Activated gamma-delta T cell treated with Interleukin-2 at 50 U/mL for 16 hours (primary cell): ENCODE results near the gene AK8.

Experiments used
- DNase-seq: peaks from one replicate; pipeline ENCODE4 v3.0.0-alpha.2; 2020

Gene AK8

DNA sequence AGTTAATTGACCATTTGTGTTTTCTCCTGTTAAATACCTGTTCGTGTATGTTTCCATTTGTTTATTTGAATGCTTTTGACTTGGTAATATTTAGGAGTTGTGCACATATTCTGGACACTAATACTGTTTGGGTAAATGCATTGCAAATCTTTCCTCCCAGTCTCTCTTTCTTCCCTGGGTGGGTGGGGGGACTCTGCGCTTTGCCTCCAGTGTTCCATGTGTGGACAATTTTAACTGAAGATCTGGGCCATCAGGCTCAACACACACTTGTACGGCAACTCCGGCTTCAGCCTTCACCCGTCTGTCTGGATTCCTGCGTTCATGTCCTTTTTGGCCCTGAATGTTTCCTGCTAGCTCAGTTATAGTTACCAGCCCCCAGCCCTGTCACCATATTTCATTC is 167.8 kb downstream of the AK8 start:
- no peak for DNase-seq

DNA sequence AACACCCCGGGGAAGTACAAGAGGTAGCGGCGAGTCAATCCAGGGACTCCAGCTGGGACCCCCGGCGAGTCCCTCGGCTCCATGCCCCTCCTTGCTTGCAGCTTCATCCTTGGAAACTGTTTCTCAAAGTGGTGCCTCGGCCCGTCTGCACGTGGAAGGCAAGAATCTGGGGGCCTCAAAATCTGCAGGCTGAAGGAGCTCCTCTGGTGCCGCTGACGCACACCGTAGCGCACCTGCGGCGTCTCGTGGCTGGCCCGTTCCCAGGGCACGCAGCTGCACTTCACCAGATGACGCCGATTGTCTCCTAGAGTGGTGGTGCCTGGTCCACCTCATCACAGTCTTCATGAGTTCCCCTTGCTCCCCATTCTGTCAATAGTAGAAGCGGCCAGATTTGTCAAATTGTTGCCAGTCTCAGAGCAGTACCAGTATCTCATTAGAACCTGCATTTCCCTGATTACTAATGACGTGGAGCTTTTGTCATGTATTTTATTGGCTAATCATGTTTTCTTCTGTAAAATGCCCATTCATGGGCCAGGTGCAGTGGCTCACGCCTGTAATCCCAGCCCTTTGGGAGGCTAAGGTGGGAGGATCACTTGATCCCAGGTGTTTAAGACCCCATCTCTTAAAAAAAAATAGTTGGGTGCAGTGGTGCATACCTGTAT is 169.2 kb downstream of the AK8 start:
- DNase-seq = no peak

DNA sequence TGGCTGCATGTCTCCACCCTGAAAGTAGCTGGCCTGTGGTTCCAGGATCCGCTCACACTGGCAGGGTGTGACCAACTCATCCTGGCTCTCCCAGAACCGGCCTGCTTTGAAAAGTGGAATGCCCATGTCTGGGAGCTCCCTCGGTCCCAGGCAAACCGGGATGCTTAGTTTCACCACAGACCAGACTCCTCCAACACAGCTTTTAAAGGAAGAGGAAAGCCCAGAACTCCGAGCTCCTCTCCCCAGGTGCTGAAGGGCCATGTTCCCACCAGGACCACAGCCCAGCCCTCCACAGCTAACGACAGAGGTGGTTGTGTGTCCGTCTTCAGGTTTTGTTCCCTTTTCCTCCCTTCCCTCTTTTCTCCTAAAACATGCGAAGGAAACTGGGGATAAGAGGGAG is 169.8 kb downstream of the AK8 start:
- no peak for DNase-seq

DNA sequence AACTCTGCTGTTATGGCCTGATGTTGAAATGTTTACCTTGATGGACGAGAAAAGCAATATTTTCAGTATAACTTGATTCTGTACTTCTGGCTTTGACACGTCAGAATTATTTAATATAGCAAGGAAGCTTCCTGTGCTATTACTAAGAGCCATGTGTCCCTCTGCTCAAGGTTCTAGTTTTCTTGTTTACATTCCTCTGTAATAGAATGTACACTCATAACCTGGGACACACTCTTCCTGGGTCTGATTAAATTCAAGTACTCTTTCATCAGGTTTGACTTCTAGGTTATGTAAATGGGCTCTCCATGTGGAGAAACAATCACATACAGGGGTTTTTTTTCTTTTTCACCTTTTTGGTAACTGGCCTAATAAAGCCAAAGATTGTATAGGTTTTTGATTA is 174.7 kb downstream of the AK8 start:
- DNase-seq = no peak

DNA sequence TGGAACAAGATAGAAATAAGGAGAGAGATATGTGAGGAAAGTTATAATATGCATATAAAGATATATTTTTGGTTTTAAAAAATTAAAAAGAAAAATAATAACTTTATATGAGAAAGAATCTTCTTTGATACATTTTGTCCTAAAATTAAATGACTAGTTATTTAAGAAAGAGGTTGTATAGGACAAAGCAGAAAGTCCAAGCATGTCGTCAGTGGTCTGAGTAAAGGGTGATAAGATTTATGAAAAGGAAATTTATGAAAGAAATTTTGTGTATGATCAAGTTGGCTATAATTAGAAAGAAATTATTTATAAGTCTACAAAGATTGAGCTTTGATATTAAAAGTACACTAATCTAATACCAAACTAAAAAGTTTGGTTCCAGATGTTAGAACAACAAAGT is 175.8 kb downstream of the AK8 start:
- no peak for DNase-seq

DNA sequence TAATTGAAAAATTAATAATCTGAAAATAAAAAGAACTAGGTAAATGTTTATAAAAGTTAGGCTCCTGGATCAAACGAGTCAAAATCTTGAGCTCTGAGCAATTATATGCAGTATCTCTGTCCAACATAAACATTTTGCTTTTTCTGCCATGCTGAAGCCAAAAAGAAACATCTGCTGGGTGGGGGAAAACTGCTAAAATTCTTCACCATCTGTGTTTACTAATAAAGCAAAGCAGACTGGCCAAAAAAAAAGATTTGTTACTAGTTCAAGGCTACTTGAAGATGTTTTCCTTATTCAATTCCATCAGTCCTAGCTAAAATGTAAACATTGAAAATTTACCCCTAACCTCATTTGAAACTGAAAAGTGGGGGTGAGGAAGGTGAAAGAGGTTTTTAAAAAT is 178.1 kb downstream of the AK8 start:
- DNase-seq = no peak

DNA sequence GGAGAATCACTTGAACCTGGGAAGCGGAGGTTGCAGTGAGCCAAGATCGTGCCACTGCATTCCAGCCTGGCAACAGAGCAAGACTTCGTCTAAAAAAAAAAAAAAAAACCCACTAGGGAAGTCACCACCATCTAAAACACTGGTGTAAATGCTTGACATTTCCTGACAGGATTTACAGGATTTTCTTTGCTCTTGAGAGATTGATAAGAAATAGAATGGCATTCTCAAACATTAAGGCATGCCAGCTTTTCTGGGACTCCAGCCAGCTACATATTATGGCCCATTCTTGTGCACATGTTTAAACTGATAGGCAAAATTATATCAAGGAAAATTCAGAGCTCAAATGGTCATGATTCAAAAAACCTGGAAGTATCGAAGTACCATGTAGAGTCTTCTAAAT is 179.1 kb downstream of the AK8 start:
- DNase-seq = no peak

DNA sequence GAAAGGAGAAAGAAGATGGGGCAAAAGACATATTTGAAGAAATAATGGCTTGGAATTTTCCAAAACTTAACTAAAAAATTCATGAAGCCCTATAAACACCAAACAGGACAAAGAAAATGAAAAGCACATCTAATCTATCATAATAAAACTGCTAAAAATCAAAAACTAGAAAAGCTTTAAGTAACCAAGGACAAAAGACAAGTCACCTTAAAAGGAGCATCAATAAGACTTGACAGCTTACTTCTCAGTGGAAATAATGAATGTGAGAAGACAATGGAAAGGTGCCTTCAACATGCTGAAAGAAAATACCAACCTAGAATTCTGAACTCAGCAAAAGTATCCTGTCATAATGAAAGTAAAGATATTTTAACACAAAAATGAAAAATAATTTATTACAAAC is 180.9 kb downstream of the AK8 start:
- DNase-seq = no peak

DNA sequence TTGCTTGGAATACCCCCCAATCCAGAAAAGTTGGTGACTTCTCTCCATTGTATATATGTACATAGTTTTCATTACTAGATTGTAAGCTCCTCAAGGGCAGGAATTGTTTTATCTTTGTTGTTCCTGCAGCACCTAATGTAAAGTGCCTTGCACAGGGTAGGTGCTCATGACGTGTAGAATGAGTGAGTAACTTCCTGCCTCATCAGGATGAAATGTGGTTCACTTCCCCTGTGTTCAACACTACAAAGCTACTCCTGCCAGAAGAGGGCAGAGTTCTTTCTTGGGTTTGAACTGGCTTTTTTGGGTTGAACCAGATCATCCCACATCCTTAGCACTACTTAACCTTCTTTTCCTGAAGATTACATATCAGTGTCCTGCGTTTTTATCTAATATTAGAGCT is 183.9 kb downstream of the AK8 start:
- no peak for DNase-seq

DNA sequence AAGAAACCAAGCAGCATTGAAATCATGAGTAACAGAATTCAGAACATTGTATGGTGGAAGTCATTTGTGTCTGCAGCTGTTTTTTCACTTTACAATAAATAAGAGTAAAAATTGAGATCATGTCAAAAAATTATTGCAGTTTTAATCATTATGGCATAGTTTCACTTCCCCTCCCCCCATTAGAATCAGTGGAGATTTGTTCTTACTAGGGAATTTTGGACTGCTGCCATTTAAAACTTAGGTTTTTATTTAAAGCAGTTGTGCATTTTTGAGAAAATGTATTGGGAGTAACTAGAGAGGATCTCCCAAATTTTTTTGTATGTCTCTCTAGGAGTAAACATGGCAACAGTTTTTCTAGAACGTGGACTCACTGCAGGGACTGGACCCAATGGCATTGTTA is 187.4 kb downstream of the AK8 start:
- DNase-seq = no peak

DNA sequence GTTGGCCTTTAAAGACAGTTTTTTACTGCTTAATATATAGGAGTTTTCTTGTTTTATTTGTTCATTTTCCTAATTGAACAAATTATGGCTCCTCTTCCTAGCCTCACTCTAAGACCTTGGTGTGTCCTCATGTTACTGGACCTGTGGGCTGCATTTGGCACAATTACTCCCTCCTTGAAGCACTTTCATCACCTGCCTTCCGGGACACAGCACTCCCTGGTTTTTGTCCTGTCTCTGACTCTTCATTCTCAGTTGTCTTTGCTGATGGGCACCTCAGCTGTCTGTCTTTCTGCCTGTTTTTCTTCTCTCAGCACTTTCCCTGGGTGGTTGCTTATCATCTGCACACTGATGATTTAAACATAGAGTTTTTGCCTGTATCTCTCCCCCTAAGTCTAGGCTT is 194.2 kb downstream of the AK8 start:
- no peak for DNase-seq

DNA sequence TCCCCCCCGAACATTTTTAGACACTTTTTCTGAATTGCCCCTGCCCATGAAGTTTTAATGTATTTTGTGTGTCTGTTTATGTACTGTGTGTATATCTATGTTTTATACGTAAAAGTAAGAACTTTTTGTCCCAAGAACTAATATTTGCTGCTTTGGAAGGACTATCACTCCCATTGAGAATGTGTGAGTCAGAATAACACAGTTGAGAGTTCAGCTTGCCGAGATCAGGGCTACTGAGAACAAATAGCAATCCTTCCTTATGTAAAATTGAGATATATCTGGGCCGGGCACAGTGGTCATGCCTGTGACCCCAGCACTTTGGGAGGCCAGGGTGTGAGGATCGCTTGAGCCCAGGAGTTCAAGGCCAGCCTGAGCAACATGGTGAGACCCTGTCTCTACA is 196.5 kb downstream of the AK8 start:
- DNase-seq = no peak

DNA sequence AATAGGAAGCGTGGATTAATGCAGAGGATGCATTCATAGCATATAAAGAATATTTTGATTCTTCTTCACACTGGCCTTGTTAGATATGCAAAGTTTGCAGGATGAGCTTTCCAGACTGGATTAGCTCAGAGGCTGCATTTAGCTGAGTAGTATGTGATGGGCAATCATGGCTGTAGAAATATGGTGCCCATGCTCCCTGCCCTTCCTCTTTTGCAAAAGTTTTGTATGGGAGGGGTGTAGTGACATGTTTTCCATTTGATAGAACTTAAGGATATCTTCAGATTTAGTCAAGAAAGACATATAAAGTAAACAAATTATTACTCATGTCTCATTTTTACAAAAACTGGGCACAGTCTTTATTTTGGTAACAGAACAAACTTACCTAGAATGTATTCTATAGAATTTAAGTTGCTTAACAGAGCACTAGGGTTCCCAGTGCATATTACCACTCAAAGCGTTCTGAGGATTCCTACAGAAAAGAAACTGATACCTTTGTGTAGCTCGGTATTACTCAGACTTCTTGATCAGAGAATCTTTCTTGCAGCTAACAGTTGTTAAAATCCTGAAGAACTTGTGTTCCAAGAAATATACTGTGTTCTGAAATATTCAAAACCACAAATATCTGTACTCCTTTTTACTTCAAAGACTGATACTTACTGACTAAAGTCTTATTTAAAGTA is 198.0 kb downstream of the AK8 start:
- DNase-seq = no peak

DNA sequence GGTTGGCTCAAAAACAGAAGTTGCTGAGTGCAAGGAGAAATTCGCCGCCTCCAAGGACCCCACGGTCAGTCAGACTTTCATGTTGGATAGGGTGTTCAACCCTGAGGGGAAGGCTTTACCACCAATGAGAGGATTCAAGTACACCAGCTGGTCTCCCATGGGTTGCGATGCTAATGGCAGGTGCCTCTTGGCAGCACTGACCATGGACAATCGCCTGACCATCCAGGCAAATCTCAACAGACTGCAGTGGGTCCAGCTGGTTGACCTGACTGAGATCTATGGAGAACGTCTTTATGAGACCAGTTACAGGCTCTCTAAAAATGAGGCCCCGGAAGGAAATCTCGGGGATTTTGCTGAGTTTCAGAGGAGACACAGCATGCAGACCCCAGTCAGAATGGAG is 200.1 kb downstream of the AK8 start:
- DNase-seq = no peak
